ENCODE measurements around the gene EPHB1.

GRCh38 chr3:135218304-135218703 is 423.2 kb downstream of the EPHB1 start:
- TF ChIP-seq, protein P1, sequence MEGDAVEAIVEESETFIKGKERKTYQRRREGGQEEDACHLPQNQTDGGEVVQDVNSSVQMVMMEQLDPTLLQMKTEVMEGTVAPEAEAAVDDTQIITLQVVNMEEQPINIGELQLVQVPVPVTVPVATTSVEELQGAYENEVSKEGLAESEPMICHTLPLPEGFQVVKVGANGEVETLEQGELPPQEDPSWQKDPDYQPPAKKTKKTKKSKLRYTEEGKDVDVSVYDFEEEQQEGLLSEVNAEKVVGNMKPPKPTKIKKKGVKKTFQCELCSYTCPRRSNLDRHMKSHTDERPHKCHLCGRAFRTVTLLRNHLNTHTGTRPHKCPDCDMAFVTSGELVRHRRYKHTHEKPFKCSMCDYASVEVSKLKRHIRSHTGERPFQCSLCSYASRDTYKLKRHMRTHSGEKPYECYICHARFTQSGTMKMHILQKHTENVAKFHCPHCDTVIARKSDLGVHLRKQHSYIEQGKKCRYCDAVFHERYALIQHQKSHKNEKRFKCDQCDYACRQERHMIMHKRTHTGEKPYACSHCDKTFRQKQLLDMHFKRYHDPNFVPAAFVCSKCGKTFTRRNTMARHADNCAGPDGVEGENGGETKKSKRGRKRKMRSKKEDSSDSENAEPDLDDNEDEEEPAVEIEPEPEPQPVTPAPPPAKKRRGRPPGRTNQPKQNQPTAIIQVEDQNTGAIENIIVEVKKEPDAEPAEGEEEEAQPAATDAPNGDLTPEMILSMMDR (conservative IDR thresholded peaks at IDR 0.05 in 1 of 2, IDR thresholded peaks at IDR 0.05 in 1 of 2; ENCODE audit: extremely low read depth in 1 of 2, insufficient read depth in 1 of 2, low read depth in 1 of 2, low read length in 2 of 2), result no peak
- TF ChIP-seq EZH2 (IDR thresholded peaks at IDR 0.05; ENCODE audit: borderline replicate concordance, low read length), result no peak

All from mammary epithelial cell (primary cell).